Neural cell (in vitro differentiated cells): ENCODE measurements around the gene NBDY. TPM values are rescaled to one million over a fixed set of nuclear protein-coding genes. Genes with fewer than 3 reads are reported as not detected.

Experiments
- H2AFZ ChIP-seq: fragments of 200-600, 300-800 bp; sonication (generic), shearing (Covaris generic); 2 replicates; pipeline ENCODE4 v1.6.0; 2014; ENCODE audit warnings: low read depth, mild to moderate bottlenecking, antibody characterized with exemption, low read length, moderate library complexity
- H3F3A ChIP-seq: fragments of 200-600 bp; shearing (Covaris generic); 2 replicates; pipeline ENCODE4 v1.6.1; 2016; ENCODE audit warnings: mild to moderate bottlenecking, moderate library complexity, mixed read lengths, antibody characterized with exemption, low read length; ENCODE audit not compliant: insufficient read depth, poor library complexity, severe bottlenecking
- H3K27ac ChIP-seq: fragments of 200-600, 300-800 bp; sonication (generic), shearing (Covaris generic); 2 replicates; pipeline ENCODE4 v1.5.1; 2014; ENCODE audit warnings: mild to moderate bottlenecking, low read length, moderate library complexity
- H3K27me3 ChIP-seq: fragments of 300-800, 200-600 bp; sonication (generic), shearing (Covaris generic); 2 replicates; pipeline ENCODE4 v1.6.0; 2014; ENCODE audit warnings: mild to moderate bottlenecking, low read depth, low read length, moderate library complexity; ENCODE audit not compliant: insufficient read depth
- H3K36me3 ChIP-seq: fragments of 300-800, 200-600 bp; sonication (generic), shearing (Covaris generic); 2 replicates; pipeline ENCODE4 v1.5.1; 2014; ENCODE audit warnings: mild to moderate bottlenecking, antibody characterized with exemption, low read length, moderate library complexity; ENCODE audit not compliant: insufficient read depth
- H3K4me2 ChIP-seq: fragments of 300-800, 200-600 bp; sonication (generic), shearing (Covaris generic); 2 replicates; pipeline ENCODE4 v1.6.0; 2014; ENCODE audit warnings: mild to moderate bottlenecking, low read length
- H3K4me3 ChIP-seq: fragments of 300-800, 200-600 bp; sonication (generic), shearing (Covaris generic); 2 replicates; pipeline ENCODE4 v1.5.1; 2014; ENCODE audit warnings: mild to moderate bottlenecking, low read length, moderate library complexity
- H3K79me2 ChIP-seq: fragments of 200-600 bp; shearing (Covaris generic); replicated peaks from 2 replicates; pipeline ENCODE4 v1.6.0; 2014; ENCODE audit warnings: mild to moderate bottlenecking, low read length, moderate library complexity; ENCODE audit not compliant: insufficient read depth
- H3K9ac ChIP-seq: fragments of 300-800, 200-600 bp; sonication (generic), shearing (Covaris generic); 2 replicates; pipeline ENCODE4 v1.6.1; 2016; ENCODE audit warnings: mild to moderate bottlenecking, low read length, mixed read lengths
- H3K9me2 ChIP-seq: fragments of 200-600 bp; shearing (Covaris generic); 2 replicates; pipeline ENCODE4 v1.6.1; 2016; ENCODE audit warnings: mild to moderate bottlenecking, low read length, mixed read lengths; ENCODE audit not compliant: insufficient read depth
- H3K9me3 ChIP-seq: fragments of 200-600, 300-800 bp; sonication (generic), shearing (Covaris generic); 2 replicates; pipeline ENCODE4 v1.6.1; 2016; ENCODE audit warnings: mild to moderate bottlenecking, mixed run types, low read length, moderate library complexity, mixed read lengths
- H4K20me1 ChIP-seq: fragments of 200-600 bp; shearing (Covaris generic); 2 replicates; pipeline ENCODE4 v1.6.1; 2016; ENCODE audit warnings: mild to moderate bottlenecking, mixed run types; ENCODE audit not compliant: insufficient read depth
- CTCF ChIP-seq: fragments of 450-650 bp; IDR thresholded peaks from 2 replicates; pipeline ENCODE4 v1.5.1; 2014; ENCODE audit warnings: antibody characterized with exemption, mild to moderate bottlenecking, moderate library complexity; ENCODE audit not compliant: poor library complexity, severe bottlenecking
- EP300 ChIP-seq: fragments of 450-650 bp; conservative IDR thresholded peaks from 2 replicates; pipeline ENCODE4 v1.6.1; 2014; ENCODE audit warnings: antibody characterized with exemption, mild to moderate bottlenecking, moderate library complexity; ENCODE audit not compliant: poor library complexity, severe bottlenecking
- EZH2 ChIP-seq: fragments of 200-600, 300-800 bp; shearing (Covaris generic), sonication (generic); IDR thresholded peaks from 2 replicates; pipeline ENCODE4 v1.6.1; 2014; ENCODE audit warnings: antibody characterized with exemption, low read length, borderline replicate concordance, mild to moderate bottlenecking; ENCODE audit not compliant: insufficient read depth, poor library complexity, severe bottlenecking
- MXI1 ChIP-seq: fragments of 450-650 bp; conservative IDR thresholded peaks from 2 replicates; pipeline ENCODE4 v1.6.1; 2014; ENCODE audit warnings: antibody characterized with exemption, mild to moderate bottlenecking; ENCODE audit not compliant: poor library complexity, severe bottlenecking
- POLR2AphosphoS5 ChIP-seq: IDR thresholded peaks from 2 replicates; pipeline ENCODE4 v1.6.1; 2012
- RAD21 ChIP-seq: fragments of 450-650 bp; conservative IDR thresholded peaks from 2 replicates; pipeline ENCODE4 v1.6.1; 2014; ENCODE audit warnings: antibody characterized with exemption, mild to moderate bottlenecking, moderate library complexity
- REST ChIP-seq: IDR thresholded peaks from 2 replicates; pipeline ENCODE4 v1.6.1; 2012; ENCODE audit warnings: borderline replicate concordance
- SMC3 ChIP-seq: fragments of 450-650 bp; conservative IDR thresholded peaks from 2 replicates; pipeline ENCODE4 v1.6.1; 2014; ENCODE audit warnings: antibody characterized with exemption, mild to moderate bottlenecking, moderate library complexity; ENCODE audit not compliant: poor library complexity
- TAF1 ChIP-seq: IDR thresholded peaks from 2 replicates; pipeline ENCODE4 v1.6.1; 2012; ENCODE audit warnings: low read depth
- polyA plus RNA-seq: library from polyadenylated mRNA; depleted of rRNA; stranded (reverse); fragments of >200 nt; gene quantifications from 2 replicates; pipeline ENCODE4 v1.2.3, GENCODE V29; 2014

Gene NBDY
- polyA plus RNA-seq, 1 donor from 2014 or later: 29.7 TPM

GRCh38 chrX:56798866-56799758 lies 70.1 kb downstream of the NBDY start:
- Histone ChIP-seq H3K9me3 (no peaks in the 10 kb centered on the region), H3F3A (no peaks in the 10 kb centered on the region), H4K20me1 (no peaks in the 10 kb centered on the region), H3K27me3 (no peaks in the 10 kb centered on the region), H2AFZ (no peak overlapping the region), H3K36me3 (no peaks in the 10 kb centered on the region), H3K9me2 (no peaks in the 10 kb centered on the region), H3K4me3 (no peak overlapping the region), H3K27ac (no peak overlapping the region), H3K79me2 (no peaks in the 10 kb centered on the region), H3K4me2 (no peak overlapping the region), H3K9ac (no peak overlapping the region)
- TF ChIP-seq REST (no peak), CTCF (no peak), POLR2AphosphoS5 (no peak), MXI1 (no peak), EZH2 (no peak), EP300 (no peak), TAF1 (no peak), SMC3 (no peak), RAD21 (no peak)

- Histone ChIP-seq H3K9me2 (no peaks in the 10 kb centered on the region), H4K20me1 (no peaks in the 10 kb centered on the region), H3K27ac (no peak overlapping the region)
Measured at GRCh38 chrX:56800307-56800706, 71.3 kb downstream of the NBDY start.

More at GRCh38 chrX:56800307-56800706, 71.3 kb downstream of the NBDY start:
- no peaks in the 10 kb centered on the region for H3F3A ChIP-seq
- H2AFZ ChIP-seq: no peak overlapping the region
- no peaks in the 10 kb centered on the region for H3K79me2 ChIP-seq
- H3K4me2 ChIP-seq: no peak overlapping the region
- TF ChIP-seq RAD21 (no peak), SMC3 (no peak), MXI1 (no peak)
- H3K9me3 ChIP-seq: no peaks in the 10 kb centered on the region
- H3K4me3 ChIP-seq: no peak overlapping the region
- no peaks in the 10 kb centered on the region for H3K27me3 ChIP-seq
- no peak overlapping the region for H3K9ac ChIP-seq
- H3K36me3 ChIP-seq: no peaks in the 10 kb centered on the region
